ENCODE measurements around the gene CEP104.

- TF ChIP-seq ZNF8 (CRISPR knock-in tag; IDR thresholded peaks at IDR 0.05) = no peak
- no peak for TF ChIP-seq CREB5 (CRISPR knock-in tag; IDR thresholded peaks at IDR 0.05; ENCODE audit: low read depth)
- TF ChIP-seq ARNTL (CRISPR knock-in tag; IDR thresholded peaks at IDR 0.05; ENCODE audit: borderline replicate concordance, low read depth) = no peak
- TF ChIP-seq ZFP3 (CRISPR knock-in tag; IDR thresholded peaks at IDR 0.05) = no peak
- TF ChIP-seq POU6F1 (CRISPR knock-in tag; IDR thresholded peaks at IDR 0.05; ENCODE audit: borderline replicate concordance, low read depth) = no peak
- no peak for TF ChIP-seq ISL1 (CRISPR knock-in tag; IDR thresholded peaks at IDR 0.05)
- TF ChIP-seq PPARA (CRISPR knock-in tag; IDR thresholded peaks at IDR 0.05; ENCODE audit: borderline replicate concordance) = no peak
- no peak for TF ChIP-seq ZNF565 (CRISPR knock-in tag; conservative IDR thresholded peaks at IDR 0.05; ENCODE audit: low read depth)
- no peak for TF ChIP-seq GLIS3 (CRISPR knock-in tag; IDR thresholded peaks at IDR 0.05)
- no peak for TF ChIP-seq OSR1 (CRISPR knock-in tag; IDR thresholded peaks at IDR 0.05)
- no peak for TF ChIP-seq RARB (CRISPR knock-in tag; IDR thresholded peaks at IDR 0.05)
- TF ChIP-seq CSRNP3 (CRISPR knock-in tag; IDR thresholded peaks at IDR 0.05) = no peak
- no peak for TF ChIP-seq BACH2 (CRISPR knock-in tag; IDR thresholded peaks at IDR 0.05; ENCODE audit: borderline replicate concordance)
- no peak for TF ChIP-seq ZNF70 (CRISPR knock-in tag; IDR thresholded peaks at IDR 0.05)
Observed at GRCh38 chr1:3795453-3796214, 61.4 kb downstream of the CEP104 start.
